GM18502 (cell line): Measurements from ENCODE around the gene ZNF655.
"Not testable (repeated sequence)": the region's sequence is repeated elsewhere in the genome, so short reads cannot be mapped to it uniquely, and the experiment has no call there.

Experiments used
- ATAC-seq: cut with Tn5 transposase; IDR thresholded peaks from one replicate; pipeline ENCODE4 v1.9.1; 2021; ENCODE audit warnings: mild to moderate bottlenecking; ENCODE audit not compliant: unreplicated experiment, poor library complexity

Gene ZNF655

DNA sequence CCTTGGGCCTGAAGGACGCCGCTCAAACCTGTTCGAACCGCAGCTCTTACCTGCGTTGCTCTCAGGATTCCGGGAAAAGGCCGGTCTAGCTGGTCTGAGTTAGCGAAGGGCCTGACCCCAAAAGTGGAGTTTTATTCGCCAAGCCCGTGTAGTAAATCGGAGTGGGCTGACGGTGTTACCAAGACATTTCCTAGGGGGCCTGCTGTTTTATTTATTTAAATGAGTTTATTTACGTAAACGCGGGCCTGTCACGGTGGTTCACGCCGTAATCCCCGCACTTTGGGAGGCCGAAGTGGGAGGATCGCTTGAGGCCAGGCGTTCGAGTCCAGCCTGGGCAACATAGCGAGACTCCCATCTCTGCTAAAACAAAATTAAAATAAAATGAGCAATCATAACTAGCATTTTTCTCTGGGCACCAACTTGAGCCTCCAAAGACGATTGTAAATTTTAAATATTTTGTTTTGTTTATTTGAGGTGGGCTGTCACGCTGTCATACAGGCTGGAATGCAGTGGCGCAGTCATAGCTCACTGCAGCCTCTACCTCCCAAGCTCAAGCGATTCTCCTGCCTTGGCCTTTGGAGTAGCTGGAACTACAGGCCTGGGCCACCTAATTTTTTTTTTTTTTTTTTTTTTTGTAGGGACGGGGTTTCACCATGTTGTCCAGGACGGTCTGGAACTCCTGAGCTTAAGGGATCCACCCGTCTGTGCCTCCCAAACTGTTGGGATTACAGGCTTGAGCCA lies 903 bp downstream of the ZNF655 start:
- no peak for ATAC-seq

DNA sequence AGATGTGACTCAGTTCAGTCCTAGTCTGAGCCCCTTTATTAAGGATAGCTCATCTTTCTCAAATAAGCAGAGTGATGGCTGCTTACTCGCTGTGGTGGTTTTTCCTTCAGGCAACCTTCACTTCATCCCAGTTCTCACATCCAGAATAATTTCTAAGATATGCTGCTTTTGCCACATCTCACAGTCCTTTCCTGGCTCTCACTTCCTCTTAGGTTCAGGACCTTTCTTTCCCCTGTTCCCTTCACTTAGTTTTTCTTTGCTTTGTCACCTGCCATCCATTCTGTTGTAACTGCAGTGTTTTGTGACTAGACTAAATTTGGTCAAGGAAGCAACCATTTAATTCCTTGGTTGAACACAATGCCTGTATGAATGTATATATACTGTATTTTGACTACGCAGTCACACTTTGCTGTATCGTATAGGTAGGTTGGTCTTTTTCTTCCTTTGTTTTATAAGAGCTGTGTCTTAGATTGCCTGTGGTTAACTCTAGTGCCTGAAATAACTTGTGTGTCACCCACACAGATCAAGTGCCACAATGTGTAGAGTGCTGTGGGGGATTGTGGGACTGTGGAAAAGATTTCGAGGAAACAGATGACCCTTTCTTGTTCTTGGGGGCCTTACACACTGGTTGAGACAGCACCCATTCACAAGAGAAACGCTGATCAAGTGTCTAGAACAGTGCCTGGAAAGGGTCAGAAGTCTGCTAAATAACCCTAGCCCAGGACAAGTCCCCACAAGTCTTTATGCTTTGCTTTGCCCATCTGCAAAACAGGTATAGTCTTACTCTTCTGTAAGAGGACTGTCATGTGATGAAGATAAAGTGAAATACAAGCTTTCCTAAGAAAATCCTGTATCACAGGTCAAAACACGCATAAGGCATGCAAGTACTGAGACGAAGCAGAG lies 2.6 kb downstream of the ZNF655 start:
- ATAC-seq, result no peak

DNA sequence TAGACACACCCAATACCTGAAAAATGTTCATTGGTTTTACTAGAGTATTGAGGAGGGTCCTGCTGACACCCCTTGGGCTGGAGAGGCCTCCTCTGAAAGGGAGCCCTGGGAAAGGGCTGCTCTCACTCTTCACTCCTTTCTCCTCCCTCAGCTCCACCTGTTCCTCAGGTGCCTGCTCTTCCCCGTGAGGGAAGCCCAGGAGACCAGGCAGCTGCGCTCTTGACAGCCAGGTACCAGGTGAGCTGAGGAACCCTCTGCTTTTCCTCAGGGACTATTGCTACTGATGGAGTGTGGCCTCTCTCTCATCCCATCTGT lies 3.3 kb downstream of the ZNF655 start:
- ATAC-seq, result no peak

DNA sequence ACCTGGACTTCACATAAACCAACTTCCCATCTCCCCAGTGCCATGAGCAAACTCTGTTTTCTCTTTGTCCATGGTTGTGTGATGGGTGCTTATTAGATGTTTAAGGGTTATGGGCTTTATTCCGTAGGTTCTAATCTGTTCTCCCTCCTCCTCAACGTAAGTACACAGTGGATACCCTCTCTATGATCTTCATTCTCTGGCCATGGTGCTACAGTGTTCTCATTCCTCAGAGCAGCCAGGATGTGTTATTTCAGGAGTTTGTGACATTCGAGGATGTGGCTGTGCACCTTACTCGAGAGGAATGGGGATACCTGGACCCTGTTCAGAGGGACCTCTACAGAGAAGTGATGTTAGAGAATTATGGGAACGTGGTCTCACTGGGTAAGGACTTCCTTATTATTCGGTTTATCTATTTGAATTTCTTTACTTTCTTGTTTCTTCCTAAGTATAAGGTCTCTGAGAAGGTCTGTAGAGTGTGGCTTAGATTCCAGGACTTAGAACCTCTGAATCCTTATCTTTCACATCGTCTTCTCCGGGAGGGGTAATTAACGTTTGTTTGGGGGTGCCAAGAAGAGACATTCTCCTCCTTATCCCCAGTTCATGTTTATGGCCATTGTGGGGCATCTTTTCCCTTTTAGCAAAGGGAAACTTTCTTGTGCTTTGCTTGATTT lies 3.8 kb downstream of the ZNF655 start:
- no peak for ATAC-seq

DNA sequence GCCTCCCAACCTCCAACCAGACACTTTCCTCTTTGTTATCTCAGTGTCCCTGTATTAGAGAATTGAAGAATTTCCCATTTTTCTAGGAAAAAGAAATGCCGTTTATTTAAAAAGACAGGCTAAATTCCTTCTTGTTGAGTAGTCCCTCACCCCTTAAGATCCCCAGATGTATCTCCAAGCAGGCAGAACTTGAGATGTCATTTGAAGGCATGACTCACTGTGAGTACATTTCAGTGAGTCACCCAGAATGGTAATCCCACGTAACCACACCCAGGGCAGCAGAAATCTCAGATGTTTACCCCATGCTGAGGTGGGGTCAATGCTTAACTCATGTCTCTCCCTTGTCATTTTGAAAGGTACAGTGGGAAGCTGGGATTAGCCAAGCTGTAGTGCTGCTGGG lies 4.4 kb downstream of the ZNF655 start:
- ATAC-seq, result no peak

DNA sequence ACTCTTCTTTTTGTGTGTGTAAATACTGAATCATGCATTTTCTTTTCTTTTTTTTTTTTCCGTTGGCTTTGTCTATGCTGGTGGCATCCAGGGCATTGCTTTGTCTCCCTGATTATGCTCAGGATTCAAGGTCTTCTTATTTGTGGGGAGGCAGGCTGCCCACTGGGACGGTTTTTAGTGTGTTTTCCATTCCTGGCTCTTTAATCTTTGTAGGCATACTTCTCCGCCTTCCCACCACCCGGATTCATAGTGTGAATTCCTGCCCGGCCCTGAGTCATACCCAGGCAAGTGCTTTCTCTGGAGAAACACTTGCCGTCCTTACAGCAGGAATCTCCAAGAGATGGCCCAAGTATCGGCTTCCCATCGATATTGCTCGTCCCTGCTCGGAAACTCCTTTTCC lies 5.2 kb downstream of the ZNF655 start:
- no peak for ATAC-seq

DNA sequence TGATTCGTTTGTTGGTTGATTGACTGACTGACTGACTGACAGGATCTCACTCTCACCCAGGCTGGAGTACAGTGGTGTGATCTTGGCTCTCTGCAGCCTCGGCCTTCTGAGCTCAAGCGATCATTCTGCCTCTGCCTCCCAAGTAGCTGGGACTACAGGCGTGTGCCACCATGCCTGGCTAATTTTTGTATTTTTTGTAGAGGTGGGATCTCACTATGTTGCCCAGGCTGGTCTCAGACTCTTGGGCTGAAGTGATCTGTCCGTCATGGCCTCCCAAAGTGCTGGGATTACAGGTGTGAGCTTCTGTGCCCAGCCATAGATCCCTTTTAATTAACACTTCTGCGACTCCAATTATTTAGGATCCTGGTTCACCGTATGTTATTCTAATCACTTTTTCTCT lies 10.3 kb downstream of the ZNF655 start:
- not testable (repeated sequence) for ATAC-seq

DNA sequence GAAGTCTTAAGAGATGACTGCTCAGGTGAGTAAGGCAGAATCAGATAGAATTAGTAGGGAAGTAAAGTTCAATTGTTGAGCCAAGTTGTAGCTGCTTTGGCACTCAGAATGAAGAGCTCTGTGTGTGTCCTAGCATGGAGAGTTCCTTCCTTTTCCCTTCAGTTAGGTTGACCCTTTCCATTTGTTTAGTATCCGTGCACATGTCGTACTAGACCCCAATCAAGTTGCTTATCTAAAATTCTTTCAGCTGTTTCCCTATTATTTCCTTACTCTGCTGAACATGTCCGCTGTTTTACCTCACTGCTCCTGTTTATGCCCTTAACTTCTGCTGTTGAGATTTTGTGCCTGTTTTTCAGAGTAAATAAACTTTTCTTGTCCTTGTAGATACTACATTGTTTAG lies 13.3 kb downstream of the ZNF655 start:
- ATAC-seq, result no peak

DNA sequence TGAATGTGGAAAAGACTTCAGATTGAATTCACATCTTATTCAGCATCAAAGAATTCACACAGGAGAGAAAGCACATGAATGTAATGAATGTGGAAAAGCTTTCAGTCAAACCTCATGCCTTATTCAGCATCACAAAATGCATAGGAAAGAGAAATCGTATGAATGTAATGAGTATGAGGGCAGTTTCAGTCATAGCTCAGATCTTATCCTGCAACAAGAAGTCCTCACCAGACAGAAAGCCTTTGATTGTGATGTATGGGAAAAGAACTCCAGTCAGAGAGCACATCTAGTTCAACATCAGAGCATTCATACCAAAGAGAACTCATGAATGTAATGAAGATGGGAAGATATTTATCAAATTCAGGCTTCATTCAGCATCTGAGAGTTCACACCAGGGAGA lies 14.8 kb downstream of the ZNF655 start:
- no peak for ATAC-seq

DNA sequence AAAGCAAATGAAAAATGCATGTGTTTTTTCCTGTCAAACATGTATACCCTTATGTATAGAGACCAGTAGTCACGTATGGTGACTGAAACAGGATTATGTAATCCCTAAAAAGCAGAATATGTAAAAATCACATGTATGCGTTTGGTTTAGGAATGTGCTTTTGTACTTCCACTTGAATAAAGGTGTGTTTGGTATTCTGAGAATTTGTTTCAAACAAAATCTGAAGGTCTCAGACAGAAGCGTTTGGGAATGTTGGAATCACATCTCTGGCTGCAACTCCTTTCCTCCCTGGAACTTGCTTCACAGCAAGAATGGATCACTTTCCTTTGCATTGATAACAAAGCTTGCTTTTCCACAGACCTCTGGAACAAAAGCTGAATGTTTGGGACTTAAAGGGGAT lies 17.8 kb downstream of the ZNF655 start:
- ATAC-seq, result no peak

DNA sequence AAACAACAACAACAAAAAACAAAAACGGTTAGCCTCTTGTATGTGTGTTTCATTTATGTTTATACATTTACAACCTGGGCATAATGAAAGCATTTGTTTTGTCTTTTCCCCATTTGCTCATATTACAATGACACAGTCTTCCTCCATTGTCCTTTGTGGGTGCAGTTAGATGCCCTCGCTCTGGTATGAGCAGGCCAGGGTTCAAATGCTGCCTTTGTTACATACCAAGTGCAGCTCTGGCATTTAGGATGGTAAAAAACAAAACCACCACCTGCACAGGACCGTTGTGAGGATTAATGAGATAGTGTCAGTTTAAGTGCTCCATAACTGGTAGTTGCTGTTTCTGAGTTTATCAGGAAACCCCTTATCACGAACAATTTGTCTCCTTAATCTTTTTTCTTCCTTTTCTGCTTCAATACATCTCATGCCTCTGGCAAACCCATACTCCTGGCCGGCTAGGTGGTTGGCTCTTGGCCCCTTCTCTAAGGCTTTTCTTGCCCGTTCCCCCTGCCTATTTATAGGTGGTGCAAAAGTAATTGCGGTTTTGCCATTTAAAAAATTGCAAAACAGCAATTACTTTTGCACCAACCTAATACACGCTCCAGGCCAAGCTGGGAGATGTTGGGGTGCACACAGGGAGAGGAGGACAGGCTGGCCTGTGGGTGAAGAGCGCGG lies 21.0 kb downstream of the ZNF655 start:
- no peak for ATAC-seq

DNA sequence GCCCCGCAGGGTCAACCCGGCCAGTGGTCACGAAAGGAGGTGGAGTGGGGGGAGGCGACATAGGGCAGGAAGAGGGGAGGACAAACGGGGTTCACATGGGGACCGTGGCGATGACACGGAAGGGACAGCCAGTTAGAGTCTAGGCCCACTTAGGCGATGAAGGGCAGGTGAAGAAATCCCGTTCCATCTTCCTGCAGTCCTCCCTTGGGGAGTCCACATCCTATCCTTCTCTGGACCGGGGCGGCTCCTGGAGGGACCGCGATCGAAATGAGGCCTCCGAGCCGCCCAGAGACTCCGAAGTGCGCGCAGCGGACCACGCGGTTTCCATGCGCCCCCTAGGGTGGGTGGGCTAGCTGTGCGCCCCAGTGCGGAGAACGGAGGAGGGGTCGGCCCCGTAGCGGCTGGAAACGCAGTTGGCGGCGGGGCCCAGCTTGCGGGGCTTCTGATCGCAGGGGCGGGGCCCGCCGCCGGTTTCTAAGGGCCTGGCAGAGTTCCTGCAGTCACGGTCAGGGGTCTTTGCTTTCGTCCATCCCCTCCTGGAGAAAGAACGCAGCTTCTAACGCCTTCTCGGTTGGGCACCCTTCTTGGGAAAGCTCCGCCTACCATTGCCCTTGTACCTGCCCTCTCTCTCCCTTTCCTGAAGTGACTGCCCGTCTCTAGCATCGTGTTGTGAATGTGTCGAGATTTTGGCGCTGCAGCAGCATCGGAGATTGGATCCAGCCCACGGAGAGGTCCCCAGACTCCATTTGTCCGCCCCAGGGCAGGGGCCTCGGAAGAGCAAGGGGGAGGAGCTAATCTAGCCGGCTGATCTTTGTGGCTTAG lies 21.7 kb downstream of the ZNF655 start:
- ATAC-seq, result no peak

DNA sequence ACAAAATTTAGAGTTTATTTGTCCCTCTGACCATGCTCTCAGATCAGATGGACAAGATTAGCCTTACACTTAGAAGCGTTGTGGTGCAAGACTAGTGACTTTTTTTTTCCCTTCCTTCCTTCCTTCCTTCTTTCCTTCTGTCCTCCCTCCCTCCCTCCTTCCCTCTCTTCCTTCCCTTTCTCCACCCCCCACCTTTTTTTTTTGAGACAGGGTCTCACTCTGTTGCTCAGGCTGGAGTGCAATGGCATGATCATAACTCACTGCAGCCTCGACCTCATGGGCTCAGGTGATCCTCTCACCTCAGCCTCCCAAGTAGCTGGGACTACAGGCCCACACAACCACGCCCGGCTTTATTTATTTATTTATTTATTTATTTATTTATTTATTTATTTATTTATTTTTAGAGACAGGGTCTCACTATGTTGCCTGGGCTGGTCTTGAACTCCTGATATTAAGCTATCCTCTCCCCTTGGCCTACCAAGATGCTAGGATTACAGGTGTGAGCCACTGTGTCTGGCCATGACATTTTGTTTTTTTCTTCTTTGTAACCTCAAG lies 22.4 kb downstream of the ZNF655 start:
- not testable (repeated sequence) for ATAC-seq

DNA sequence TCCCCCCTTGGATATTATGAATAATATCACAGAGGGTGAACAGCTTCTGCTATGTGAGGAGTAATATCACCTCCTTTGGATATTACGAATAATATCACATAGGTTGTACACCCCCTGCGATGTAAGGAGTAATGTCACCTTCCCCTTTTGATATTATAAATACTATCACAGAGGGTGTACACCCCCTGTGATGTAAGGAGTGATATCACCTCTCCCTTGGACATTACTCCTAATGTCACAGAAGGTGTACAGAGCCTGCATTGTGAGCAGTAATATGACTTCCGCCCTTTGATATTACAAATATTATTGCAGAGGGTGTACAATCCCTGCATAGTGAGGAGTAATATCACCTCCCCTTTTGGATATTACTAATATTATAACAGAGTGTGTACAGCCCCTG lies 30.4 kb downstream of the ZNF655 start:
- ATAC-seq, result no peak

DNA sequence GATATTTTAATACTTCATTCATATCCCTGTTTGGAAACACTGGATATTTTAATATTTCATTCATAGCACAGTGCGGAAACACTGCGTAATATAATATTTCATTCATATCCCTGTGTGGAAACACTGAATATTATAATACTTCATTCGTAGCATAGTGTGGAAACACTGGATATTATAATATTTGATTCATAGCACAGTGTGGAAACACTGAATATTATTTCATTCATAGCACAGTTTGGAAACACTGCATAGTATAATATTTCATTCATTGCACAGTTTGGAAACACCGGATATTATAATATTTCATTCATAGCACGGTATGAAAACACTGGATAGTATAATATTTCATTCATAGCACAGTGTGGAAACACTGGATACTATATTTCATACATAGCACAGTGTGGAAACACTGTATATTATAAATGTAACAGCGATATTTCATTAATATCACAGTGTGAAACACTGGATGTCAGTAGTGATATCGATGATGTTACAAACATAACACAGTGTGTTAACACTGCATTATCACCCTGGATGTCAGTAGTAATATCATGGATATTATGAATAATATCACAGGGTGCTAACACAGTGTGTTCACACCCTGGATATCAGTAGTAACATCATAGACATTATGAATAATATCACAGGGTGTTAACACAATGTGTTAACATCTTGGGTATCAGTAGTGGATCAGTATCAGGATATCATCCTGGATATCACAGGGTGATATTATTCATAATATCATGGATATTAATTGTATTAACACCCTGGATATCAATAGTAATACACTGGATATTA lies 36.7 kb downstream of the ZNF655 start:
- ATAC-seq, result no peak

DNA sequence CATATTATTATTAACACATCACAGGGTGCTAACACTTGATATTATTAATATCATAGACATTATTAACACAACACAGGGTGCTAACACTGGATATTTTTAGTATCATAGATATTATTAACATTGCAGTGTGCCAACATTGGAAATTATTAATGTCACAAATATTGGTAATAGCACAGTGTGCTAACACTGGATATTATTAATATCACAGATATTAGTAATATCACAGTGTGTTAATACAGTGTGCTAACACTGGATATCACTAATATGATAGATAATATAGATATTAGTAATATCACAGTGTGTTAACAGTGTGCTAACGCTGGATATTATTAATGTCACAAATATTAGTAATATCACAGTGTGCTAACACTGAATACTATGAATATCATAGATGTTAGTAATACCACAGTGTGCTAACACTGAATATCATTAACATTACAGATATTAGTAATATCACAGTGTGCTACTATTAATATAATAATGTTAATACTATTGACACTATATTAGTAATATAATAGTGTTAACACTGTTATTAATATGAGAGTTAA lies 38.0 kb downstream of the ZNF655 start:
- ATAC-seq, result no peak

DNA sequence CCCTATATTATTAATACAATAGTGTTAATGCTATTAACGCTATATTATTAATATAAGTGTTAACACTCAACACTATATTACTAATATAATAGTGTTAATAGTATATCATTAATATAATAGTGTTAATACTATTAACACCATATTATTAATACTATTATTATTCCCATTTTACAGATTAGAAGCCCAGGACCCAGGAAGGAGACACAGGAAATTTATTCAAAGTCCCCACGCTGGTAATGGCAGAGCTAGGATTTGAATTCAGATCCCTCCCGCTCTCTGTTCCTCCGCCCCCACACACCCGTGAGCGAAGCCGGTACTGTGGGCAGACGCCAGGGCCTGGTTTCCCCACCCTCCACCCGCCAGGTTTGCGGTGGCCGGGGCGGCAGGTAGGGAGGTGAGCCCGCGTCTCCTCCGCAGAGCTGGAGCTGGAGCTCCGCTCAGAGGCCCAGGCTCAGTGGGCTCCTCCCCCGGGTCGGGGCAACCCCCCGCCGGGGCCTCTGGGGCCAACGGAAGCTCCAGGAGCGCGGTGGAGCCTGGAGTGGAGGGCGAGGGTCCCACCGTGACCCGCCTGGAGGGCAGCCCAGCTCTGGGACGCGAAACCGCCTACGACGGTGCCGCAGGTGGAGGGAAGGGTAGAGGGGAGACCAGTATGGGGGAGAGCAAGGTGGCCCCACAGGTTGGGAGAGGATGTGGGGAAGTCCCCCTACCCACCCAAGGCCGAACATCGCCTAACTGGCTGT lies 39.5 kb downstream of the ZNF655 start, which contains the start of gene TMEM225B:
Gene TMEM225B, plus strand, starts transcription at position 506 of the 740 bp plus-strand sequence. CDS start 6,122 bp downstream, outside the sequence.
- no peak for ATAC-seq

DNA sequence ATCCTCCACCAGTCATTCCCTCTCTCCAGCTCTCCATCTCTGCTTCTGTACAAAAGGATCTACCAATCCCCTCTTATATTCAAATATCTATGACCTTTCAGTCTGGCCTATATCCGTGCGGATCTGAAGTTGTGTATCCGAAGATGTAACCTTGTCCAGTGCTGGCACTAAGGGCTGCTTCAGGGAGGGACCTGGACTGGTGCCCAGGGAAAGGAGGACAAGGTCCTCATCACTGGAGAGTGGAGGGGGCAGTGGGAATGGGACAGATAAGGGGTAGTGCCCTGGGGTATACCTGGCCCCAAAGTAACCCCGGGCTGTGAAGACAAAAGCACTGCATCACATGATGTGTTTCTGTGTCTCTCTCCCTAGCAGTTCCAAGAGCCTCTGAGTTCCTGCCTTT lies 41.4 kb downstream of the ZNF655 start:
- no peak for ATAC-seq
